HG03442 (cell line): ENCODE results near the gene IGFLR1.
"Not testable (repeated sequence)": the region's sequence is repeated elsewhere in the genome, so short reads cannot be mapped to it uniquely, and the experiment has no call there.

Source experiments
- ATAC-seq: cut with Tn5 transposase; IDR thresholded peaks from one replicate; pipeline ENCODE4 v1.9.1; 2021; ENCODE audit warnings: mild to moderate bottlenecking, moderate library complexity; ENCODE audit not compliant: unreplicated experiment

Gene IGFLR1

GRCh38 chr19:35725216-35725861 lies 16.9 kb downstream of the IGFLR1 start:
- no peak for ATAC-seq

GRCh38 chr19:35724560-35724959 lies 17.7 kb downstream of the IGFLR1 start:
- ATAC-seq = no peak

GRCh38 chr19:35724132-35724531 lies 18.1 kb downstream of the IGFLR1 start:
- not testable (repeated sequence) for ATAC-seq

GRCh38 chr19:35723671-35724070 lies 18.6 kb downstream of the IGFLR1 start:
- ATAC-seq = no peak

GRCh38 chr19:35722897-35723296 lies 19.4 kb downstream of the IGFLR1 start:
- no peak for ATAC-seq

- no peak for ATAC-seq
Measured at GRCh38 chr19:35722461-35722860, 19.8 kb downstream of the IGFLR1 start.

- no peak for ATAC-seq
Measured at GRCh38 chr19:35721374-35721773, 20.9 kb downstream of the IGFLR1 start.

- no peak for ATAC-seq
Measured at GRCh38 chr19:35720648-35721047, 21.6 kb downstream of the IGFLR1 start.

GRCh38 chr19:35720163-35720524 lies 22.1 kb downstream of the IGFLR1 start:
- ATAC-seq = no peak

- ATAC-seq = no peak
Measured at GRCh38 chr19:35719402-35720162, 22.7 kb downstream of the IGFLR1 start.

GRCh38 chr19:35718345-35719041 lies 23.8 kb downstream of the IGFLR1 start:
- peak; percentile 1 for ATAC-seq

GRCh38 chr19:35717665-35718344 lies 24.4 kb downstream of the IGFLR1 start, which contains the start of gene KMT2B:
TSS of gene KMT2B (plus strand) at chr19:35718003. CDS start at chr19:35718019, 16 bp downstream.
- no peak for ATAC-seq

GRCh38 chr19:35716801-35717664 lies 25.2 kb downstream of the IGFLR1 start:
- peak; percentile 60 for ATAC-seq

GRCh38 chr19:35715981-35716800 lies 26.1 kb downstream of the IGFLR1 start:
- peak; percentile 1 for ATAC-seq

GRCh38 chr19:35715355-35715809 lies 26.9 kb downstream of the IGFLR1 start:
- no peak for ATAC-seq

GRCh38 chr19:35714601-35715354 lies 27.5 kb downstream of the IGFLR1 start:
- no peak for ATAC-seq

- ATAC-seq = no peak
Measured at GRCh38 chr19:35713904-35714495, 28.3 kb downstream of the IGFLR1 start.

- ATAC-seq = no peak
Measured at GRCh38 chr19:35713506-35713850, 28.8 kb downstream of the IGFLR1 start.
